ENCODE measurements around the gene TBX20.

Gene TBX20

GRCh38 chr7:35185908-35186731, 67.8 kb downstream of the TBX20 start (continued):
- TF ChIP-seq, protein P1, sequence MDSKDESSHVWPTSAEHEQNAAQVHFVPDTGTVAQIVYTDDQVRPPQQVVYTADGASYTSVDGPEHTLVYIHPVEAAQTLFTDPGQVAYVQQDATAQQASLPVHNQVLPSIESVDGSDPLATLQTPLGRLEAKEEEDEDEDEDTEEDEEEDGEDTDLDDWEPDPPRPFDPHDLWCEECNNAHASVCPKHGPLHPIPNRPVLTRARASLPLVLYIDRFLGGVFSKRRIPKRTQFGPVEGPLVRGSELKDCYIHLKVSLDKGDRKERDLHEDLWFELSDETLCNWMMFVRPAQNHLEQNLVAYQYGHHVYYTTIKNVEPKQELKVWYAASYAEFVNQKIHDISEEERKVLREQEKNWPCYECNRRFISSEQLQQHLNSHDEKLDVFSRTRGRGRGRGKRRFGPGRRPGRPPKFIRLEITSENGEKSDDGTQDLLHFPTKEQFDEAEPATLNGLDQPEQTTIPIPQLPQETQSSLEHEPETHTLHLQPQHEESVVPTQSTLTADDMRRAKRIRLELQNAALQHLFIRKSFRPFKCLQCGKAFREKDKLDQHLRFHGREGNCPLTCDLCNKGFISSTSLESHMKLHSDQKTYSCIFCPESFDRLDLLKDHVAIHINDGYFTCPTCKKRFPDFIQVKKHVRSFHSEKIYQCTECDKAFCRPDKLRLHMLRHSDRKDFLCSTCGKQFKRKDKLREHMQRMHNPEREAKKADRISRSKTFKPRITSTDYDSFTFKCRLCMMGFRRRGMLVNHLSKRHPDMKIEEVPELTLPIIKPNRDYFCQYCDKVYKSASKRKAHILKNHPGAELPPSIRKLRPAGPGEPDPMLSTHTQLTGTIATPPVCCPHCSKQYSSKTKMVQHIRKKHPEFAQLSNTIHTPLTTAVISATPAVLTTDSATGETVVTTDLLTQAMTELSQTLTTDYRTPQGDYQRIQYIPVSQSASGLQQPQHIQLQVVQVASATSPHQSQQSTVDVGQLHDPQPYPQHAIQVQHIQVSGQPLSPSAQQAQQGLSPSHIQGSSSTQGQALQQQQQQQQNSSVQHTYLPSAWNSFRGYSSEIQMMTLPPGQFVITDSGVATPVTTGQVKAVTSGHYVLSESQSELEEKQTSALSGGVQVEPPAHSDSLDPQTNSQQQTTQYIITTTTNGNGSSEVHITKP (tag by site-specific recombination; IDR thresholded peaks at IDR 0.05): peak; percentile 91
- TF ChIP-seq ZNF221 (tag by site-specific recombination; IDR thresholded peaks at IDR 0.05; ENCODE audit: borderline replicate concordance) (no peak), ZNF133 (tag by site-specific recombination; IDR thresholded peaks at IDR 0.05) (no peak), ZNF621 (tag by site-specific recombination; IDR thresholded peaks at IDR 0.05) (no peak), ZNF341 (tag by site-specific recombination; IDR thresholded peaks at IDR 0.05; ENCODE audit: low read depth) (peak; percentile 60), ZNF449 (tag by site-specific recombination; IDR thresholded peaks at IDR 0.05) (no peak), SP7 (tag by site-specific recombination; IDR thresholded peaks at IDR 0.05) (0 out of 2 replicates have a peak, but pooled peaks have one; percentile 15), ZNF398 (tag by site-specific recombination; IDR thresholded peaks at IDR 0.05) (peak; percentile 48; the same call in 1 of the 2 replicates), ZNF549 (tag by site-specific recombination; IDR thresholded peaks at IDR 0.05) (no peak), ZBTB48 (tag by site-specific recombination; IDR thresholded peaks at IDR 0.05) (no peak), GLI4 (tag by site-specific recombination; IDR thresholded peaks at IDR 0.05) (no peak), ZNF785 (tag by site-specific recombination; IDR thresholded peaks at IDR 0.05) (peak; percentile 85; the same call in 1 of the 2 replicates), ZNF391 (tag by site-specific recombination; IDR thresholded peaks at IDR 0.05; ENCODE audit: borderline replicate concordance, low read depth) (no peak), ZNF18 (tag by site-specific recombination; IDR thresholded peaks at IDR 0.05) (0 out of 2 replicates have a peak, but pooled peaks have one; percentile 17), ZNF214 (tag by site-specific recombination; IDR thresholded peaks at IDR 0.05; ENCODE audit: borderline replicate concordance) (no peak), ZNF837 (tag by site-specific recombination; IDR thresholded peaks at IDR 0.05) (no peak), PRDM1 (tag by site-specific recombination; IDR thresholded peaks at IDR 0.05) (no peak), KLF8 (tag by site-specific recombination; IDR thresholded peaks at IDR 0.05) (no peak), ZFP37 (tag by site-specific recombination; IDR thresholded peaks at IDR 0.05) (no peak), ZNF629 (tag by site-specific recombination; IDR thresholded peaks at IDR 0.05) (no peak), ZBTB7A (tag by site-specific recombination; IDR thresholded peaks at IDR 0.05; ENCODE audit: low read depth) (no peak)
- TF ChIP-seq, protein P2, sequence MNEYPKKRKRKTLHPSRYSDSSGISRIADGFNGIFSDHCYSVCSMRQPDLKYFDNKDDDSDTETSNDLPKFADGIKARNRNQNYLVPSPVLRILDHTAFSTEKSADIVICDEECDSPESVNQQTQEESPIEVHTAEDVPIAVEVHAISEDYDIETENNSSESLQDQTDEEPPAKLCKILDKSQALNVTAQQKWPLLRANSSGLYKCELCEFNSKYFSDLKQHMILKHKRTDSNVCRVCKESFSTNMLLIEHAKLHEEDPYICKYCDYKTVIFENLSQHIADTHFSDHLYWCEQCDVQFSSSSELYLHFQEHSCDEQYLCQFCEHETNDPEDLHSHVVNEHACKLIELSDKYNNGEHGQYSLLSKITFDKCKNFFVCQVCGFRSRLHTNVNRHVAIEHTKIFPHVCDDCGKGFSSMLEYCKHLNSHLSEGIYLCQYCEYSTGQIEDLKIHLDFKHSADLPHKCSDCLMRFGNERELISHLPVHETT (tag by site-specific recombination; IDR thresholded peaks at IDR 0.05): no peak
- TF ChIP-seq, protein P3, sequence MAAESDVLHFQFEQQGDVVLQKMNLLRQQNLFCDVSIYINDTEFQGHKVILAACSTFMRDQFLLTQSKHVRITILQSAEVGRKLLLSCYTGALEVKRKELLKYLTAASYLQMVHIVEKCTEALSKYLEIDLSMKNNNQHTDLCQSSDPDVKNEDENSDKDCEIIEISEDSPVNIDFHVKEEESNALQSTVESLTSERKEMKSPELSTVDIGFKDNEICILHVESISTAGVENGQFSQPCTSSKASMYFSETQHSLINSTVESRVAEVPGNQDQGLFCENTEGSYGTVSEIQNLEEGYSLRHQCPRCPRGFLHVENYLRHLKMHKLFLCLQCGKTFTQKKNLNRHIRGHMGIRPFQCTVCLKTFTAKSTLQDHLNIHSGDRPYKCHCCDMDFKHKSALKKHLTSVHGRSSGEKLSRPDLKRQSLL (tag by site-specific recombination; IDR thresholded peaks at IDR 0.05): no peak
- TF ChIP-seq, protein P4, sequence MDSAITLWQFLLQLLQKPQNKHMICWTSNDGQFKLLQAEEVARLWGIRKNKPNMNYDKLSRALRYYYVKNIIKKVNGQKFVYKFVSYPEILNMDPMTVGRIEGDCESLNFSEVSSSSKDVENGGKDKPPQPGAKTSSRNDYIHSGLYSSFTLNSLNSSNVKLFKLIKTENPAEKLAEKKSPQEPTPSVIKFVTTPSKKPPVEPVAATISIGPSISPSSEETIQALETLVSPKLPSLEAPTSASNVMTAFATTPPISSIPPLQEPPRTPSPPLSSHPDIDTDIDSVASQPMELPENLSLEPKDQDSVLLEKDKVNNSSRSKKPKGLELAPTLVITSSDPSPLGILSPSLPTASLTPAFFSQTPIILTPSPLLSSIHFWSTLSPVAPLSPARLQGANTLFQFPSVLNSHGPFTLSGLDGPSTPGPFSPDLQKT (IDR thresholded peaks at IDR 0.05; ENCODE audit: borderline replicate concordance, low read depth, low read length): no peak
- TF ChIP-seq, protein P5, sequence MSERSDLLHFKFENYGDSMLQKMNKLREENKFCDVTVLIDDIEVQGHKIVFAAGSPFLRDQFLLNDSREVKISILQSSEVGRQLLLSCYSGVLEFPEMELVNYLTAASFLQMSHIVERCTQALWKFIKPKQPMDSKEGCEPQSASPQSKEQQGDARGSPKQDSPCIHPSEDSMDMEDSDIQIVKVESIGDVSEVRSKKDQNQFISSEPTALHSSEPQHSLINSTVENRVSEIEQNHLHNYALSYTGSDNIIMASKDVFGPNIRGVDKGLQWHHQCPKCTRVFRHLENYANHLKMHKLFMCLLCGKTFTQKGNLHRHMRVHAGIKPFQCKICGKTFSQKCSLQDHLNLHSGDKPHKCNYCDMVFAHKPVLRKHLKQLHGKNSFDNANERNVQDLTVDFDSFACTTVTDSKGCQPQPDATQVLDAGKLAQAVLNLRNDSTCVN (tag by site-specific recombination; optimal IDR thresholded peaks at IDR 0.05): peak; percentile 96

Measured in HEK293 (cell line).